T-helper 9 cell (primary cell): ENCODE data around the gene GSTO2.

ENCODE experiments used
- DNase-seq: peaks from one replicate; pipeline ENCODE4 v3.0.0-alpha.2; 2020

The GSTO2 gene

DNA sequence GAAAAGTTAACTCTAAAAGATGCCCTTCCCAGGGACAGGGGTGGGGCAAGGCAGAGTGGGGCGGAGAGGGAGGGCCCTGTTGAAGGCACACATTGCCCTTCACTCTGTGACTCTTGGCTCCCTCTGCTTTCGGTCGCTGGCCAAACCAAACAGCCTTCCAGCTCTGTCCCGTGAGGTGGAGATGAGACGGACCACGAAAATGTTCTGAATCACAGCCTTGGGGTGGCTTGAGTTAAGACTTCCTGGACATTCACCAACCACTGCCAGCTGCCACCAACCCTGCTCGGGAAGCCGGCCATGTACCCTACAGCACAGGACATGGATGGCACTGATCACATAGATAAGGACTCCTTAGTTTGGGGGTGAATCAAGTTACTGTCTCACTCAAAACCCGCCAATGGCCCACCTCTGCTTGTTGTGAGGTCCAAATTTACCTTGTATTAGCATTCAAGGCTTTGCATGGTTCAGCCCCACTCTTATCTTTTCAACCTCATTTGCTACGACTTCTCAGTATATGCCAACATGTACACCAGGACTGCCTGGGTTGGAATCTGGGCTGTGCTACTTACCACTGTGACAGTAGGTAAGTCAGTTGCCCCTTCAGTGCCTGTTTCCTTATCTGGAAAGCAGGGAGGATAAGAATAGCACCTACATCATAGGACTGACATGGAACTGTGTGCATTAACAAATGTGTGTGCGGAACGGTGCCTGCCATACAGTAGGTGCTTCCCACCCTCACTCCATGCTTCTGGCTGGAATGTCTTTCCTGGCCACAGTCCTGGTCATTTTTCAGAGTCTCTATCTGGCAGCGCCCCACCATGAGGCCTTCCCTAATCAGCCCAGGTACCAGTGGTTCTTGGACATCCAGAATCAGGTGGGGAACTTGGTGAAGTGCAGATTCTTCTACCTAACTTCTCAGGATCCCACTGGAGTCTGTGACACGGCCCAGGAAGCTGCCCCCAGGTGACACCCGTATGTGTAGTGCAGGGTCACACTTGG, 41.3 kb downstream of the GSTO2 start:
- DNase-seq = no peak

DNA sequence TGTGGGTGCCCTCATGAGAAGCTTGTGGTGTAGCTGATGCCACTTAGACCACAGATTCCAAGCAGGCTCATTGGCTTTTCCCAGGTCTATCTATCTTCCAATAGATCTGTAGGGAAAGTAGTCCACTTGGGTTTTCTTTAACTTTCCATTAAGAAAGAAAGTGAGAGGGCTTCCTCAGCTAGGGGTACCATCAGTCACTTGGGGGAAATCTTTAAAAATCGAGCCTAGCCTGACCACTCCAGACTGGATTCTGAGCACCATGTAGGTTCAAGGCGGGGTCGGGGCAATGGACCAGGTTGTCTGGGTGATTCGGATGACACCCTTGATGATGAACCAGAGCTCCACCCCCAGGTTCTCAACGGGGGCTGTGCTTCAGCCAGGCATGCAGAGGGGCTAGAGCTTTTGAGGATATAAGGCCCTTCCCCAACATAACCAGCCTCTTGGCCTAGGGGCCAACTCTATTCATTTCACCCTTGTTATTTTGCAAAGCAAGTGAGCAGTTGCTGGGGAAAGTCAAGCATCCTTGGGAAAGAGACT, 42.3 kb downstream of the GSTO2 start:
- no peak for DNase-seq

DNA sequence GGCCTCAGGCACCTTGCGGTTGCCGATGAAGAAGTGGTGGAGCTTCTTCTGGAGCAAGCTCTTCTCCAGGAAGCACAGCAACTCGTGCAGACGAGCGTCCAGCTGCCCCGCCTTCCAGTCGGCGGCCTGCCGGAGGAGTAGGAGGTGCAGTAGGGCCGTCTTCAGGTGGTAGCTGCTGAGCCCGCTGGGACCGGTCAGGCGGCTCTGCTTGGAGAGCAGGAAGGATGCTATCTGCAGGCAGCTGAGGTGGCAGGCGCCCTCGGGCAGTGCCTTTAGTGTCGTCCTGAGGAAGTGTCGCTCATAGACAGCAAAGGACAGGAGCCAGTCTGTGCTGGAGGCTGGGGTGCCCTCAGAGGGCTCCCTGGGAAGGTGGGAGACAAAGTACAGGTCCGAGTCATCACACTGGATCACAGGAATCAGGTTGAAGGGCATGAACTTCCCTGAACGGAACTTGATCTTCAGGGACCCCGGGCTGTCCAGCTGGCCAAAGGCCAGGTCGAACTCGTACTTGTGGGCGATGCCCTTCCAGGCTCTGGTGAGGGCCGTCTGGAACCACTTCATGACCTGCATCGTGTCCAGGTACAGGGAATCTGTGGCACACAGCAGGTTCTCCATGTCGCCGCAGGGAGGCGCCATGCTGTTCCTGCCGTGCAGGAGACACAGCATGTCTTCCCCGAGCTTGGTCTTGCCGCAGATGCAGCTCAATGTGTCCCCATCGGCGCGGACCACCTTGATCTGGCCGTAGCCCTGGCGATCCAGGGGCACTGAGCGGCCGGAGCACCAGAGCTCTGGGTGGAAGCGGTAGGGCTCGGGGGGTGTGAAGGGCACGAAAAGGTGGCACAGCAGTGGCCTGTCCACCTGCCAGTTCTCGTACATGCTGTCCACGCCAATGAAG, 45.9 kb downstream of the GSTO2 start:
- DNase-seq = no peak

DNA sequence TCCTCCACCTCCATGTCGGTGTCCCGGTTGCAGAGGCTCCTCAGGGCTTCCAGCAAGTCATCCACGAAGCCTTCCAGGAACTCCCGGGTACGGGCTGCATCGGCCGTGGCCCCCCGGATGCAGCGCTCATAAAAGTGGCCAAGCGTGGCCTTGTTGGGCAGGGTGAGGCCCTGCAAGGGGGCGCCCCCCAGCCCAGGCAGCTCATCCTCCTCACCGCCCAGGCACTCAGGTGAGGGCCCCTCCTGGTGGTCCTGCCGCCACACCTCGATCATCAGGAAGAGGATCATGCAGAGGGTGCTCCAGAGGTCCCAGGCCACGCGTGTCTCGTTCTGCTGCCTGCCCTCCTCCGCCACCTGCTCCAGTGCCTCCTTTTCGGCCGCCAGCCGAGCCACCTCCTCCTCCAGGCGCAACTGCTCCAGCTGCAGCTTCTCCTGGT, 46.5 kb downstream of the GSTO2 start:
- no peak for DNase-seq

DNA sequence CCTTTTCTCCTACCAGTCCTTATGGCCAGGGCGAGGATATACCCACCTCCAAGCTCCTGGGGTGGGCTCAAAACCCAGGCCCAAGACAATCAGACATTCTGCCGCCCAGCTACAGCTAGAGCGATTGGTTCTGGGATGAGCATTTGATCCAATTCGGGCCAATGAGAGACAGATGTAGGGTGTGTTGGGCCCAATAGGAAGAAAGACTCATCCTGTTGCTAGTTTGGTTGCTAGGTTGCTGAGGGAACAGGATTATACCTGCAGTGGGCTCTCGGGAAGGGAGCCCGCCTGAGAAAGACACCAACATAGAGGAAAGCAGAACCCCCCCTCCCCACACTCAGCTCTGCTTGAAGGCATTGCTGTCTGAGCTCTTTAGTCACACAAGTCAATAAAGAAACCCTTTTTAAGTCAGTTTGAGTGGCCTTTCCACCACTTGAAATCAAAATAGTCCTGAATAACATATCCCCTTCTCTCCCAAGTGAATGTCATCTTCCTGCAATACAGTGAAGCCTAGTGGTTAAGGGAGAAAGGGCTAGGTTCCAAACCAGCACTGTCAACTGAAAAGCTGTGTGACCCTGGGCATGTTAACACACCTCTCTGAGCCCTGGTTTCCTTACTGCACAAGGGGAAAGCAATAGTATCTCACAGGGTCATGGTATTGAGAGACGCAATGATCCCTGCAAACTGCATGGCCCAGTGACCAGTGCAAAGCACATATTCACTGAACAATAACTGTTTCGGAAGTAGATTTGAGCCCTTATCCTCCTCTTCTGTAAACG, 47.5 kb downstream of the GSTO2 start:
- no peak for DNase-seq

DNA sequence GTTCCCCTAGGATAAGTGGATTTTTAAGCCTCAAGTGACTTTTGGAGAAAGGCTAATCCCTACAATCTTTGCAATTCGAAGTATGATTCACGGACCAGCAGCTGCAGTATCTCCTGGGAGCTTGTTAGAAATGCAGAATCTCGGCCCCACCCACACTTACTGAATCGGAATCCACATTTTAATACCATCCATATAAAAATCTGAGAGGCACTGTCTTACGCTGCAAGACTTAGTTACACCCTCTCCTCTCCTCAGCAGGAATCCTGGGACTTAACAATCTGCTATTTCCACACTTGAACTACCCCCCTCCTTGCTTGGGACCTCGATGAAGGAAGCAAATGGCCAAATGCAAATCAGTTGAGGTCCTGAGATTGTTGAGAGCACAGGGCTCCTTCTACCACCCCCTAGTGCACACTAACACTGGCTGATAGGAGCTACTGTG, 48.3 kb downstream of the GSTO2 start:
- no peak for DNase-seq

DNA sequence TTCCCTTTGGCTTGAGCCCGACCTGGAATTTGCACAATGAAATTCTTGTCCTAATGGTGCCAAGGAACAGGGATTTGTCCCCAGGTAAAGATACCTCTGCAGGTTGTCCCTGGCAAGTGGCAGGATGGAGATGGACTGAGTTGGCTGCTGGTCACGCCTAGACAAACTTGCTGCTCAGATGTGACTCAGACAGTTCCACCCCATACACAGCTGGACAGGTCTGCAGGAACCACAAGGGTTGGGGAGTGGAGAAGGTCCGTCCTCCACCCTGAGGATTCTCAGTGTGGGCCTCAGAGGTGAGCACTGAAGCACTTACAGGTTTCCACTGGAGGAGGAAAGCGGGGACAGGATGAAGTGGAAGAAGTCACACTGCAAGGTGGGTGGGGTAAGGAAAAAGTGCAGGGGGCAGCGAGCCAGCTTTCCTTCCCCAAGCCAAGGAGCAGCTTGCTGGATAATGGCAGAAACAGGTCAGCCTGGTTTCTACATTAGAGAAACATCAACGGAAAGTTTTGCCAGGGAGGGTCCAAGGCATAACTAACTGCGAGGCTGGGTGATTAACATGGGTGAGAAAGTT, 48.8 kb downstream of the GSTO2 start:
- DNase-seq = no peak

DNA sequence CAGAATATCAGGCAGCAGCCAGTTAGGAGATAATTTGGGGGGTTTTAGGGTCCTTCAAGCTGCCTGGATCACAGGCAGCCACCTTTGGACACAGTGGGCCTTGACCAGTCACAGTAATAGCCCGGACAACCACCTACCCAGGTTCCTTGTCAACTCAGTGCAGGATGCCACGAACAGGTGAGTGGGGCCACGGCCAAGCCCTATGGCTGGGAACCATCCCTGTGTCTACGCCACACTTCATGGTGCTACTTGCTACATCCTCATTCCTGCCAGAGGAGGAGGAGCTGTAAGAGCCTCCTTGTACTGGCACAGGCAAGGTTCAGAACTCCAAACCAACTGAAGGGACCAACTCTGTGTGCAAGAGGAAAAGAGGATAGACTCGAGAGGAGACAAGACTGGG, 49.3 kb downstream of the GSTO2 start:
- DNase-seq = no peak

DNA sequence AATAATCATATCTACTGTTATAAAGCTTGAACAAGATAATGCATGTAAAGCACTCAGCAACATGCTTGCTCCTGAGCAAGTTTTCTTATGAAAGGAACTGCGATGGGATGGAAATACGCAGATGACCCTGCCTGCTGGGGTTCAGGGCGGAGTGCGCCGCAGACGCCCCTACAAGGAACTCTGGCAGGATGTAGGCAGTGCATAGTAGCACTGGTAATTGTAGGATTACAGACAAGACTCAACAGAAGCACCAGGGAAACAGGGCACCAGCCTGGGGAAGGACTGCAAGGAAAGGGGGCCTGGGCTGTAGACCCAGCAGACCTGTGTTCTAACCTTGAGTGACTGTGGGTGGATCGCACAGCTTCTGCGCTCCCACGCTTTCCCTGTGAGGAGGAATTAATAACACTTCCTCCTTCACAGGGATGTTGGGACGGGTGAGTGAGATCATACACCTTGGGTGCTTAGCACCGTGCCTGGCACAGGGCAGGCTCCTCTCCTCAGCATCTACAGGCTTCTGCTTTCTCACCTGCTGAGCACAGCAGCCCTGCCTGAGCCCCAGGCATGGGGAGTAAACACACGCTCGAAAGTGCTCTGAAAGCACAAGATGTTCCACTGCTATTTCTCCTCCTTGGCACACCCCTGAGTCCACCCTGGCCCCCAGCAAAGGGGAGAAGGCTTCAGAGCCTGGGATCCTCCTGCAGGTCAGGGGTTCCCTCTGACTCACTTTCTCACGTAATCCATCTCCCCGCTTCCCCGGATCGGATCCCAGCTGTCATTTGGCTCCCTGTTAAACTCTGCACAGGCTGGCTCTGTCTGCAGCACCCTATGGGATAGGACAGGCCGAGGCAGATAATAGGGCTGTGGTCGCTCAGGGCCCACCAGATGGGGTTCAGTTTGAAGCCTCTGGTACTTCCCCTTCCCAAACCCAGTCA, 50.1 kb downstream of the GSTO2 start:
- DNase-seq = no peak

DNA sequence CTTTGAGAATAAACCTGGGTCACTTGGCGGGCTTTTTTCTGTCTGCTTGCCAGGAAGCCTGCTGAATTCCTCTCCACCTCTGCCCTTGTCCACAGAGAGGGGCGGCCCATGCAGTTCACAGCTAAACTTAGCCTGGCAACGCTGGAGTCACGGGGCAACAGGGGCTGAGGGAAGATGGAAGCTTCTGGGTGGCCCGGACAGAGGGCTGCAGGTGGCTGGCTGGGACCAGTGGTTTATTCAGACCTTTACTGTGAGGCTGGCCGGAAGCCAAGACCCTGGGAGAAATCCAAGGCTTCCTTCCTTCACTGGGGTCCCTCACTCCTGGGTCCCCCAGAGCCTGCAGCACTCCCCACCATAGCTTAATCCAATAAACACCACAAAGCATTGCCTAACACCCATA, 52.2 kb downstream of the GSTO2 start:
- no peak for DNase-seq

DNA sequence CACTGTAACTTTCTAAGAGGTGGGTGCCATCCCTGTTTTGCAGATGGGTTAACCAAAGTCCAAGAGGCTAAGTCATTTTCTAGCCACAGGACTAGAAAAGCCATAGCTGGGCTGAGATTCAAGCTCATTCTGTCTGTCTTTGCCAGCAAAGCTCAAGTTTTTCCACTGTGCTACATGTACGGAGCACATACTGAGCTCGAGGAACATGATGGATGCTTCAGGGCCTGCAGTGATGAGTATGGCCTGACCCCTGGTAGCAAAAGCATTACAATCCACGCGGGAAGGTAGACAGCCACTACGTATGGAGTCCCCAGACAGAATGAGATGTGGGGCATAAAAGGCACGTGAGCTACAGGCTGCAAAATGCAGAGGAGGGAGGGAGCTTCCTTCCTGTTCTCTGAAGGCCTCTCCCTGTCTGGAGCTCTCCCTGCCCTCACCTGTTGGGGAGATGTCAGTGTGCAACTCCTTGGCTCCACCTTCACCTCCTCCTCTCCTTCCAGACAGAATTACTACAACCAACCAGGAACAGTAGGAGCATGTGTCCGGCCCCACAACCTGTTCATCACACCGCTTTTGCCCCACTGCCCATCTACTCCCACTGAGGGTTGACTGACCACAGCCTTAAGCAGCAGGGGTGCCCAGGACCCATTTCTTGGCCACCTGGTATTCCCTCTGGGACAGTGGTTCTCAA, 52.9 kb downstream of the GSTO2 start:
- DNase-seq = no peak

DNA sequence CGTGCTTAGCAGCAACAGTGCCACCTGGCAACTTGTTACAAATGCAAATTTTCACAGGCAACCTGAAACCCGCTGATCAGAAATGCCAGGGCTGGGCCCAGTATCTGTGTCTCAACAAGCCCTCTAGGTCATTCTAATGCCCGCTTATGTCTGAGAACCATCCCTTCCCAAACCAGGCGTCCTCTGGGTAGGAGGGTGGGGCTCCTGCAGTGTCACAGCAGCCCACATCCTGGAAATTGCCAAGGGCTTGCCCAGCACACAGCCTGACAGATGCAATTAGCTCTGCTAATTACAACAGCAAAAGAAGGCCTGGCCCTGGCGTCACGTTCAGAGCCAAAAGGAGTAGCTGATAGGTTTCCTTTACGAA, 53.4 kb downstream of the GSTO2 start:
- no peak for DNase-seq

DNA sequence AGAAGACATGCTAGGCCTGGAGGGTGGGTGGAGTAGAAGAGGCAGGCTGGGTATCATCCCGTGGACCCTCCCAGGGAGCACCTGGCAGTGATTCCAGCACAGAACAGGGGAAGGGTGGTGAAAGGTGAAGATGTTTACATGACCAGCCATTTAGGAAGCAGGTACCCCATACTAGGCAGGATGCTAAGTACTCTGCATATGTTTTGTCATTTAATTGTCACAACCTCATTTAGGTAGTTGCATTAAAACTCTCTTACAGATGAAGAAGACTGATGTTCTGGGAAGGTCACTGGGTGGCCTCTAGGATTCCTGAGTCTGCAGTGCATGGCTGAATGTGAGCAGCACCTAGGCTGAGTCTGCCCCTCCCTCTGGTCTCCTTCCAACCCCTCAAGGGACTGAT, 54.1 kb downstream of the GSTO2 start:
- DNase-seq = no peak

DNA sequence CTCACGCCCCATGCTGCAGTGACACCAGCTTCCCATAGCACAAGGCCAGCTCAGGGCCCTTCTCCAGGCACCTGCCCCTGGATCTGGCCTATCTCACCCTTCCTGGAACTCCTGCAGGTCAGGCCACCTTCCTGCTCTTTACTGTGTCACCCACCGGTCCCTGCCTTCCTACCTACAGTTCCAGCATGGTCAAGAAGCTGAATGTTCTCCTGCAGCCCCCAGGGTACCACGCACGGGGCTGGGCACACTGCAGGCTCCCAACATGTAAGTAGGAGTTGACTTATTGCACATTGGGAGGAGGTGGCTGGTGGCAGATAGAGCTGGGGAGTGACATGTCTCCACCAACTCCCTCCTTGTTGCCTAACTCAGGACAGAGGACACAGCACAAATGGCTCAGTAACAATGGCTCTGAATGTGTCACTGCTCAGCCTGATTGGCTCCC, 54.8 kb downstream of the GSTO2 start:
- DNase-seq = no peak

DNA sequence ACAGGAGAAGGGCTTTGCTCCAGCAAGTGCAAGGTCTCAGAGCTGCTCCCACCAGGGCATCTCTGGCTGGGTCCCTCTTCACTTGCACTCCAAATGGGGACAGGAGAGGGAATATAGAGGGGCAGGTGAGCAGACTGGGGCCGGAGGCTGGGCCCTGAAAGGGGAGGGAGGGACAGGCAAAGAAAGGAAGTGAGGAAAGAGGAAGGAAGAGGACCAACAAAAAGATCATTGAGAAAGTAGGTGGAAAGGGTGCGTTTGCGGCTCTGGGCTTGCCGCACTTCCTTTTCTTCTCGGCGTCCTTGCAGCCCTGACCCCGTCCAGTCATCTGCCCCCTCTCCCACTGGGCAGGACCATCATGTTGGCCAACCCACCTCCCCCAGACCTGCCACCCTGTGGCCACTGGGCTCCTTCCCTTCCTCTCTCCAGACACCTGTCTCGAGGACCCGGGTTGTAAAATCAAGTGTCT, 55.3 kb downstream of the GSTO2 start:
- no peak for DNase-seq

DNA sequence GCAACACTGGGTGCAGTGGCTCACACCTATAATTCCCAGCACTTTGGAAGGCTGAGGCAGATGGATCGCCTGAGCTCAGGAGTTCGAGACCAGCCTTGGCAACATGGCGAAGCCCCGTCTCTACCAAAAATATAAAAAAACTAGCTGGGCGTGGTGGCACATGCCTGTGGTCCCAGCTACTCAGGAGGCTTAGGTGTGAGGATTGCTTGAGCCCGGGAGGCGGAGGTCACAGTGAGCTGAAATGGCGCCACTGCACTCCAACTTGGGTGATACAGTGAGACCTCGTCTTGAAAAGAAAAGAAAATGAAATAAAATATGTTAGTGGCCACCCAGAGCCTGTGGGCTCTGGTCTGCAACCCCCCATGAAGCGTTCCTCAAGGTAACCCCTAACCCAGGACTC, 55.9 kb downstream of the GSTO2 start:
- DNase-seq = no peak

DNA sequence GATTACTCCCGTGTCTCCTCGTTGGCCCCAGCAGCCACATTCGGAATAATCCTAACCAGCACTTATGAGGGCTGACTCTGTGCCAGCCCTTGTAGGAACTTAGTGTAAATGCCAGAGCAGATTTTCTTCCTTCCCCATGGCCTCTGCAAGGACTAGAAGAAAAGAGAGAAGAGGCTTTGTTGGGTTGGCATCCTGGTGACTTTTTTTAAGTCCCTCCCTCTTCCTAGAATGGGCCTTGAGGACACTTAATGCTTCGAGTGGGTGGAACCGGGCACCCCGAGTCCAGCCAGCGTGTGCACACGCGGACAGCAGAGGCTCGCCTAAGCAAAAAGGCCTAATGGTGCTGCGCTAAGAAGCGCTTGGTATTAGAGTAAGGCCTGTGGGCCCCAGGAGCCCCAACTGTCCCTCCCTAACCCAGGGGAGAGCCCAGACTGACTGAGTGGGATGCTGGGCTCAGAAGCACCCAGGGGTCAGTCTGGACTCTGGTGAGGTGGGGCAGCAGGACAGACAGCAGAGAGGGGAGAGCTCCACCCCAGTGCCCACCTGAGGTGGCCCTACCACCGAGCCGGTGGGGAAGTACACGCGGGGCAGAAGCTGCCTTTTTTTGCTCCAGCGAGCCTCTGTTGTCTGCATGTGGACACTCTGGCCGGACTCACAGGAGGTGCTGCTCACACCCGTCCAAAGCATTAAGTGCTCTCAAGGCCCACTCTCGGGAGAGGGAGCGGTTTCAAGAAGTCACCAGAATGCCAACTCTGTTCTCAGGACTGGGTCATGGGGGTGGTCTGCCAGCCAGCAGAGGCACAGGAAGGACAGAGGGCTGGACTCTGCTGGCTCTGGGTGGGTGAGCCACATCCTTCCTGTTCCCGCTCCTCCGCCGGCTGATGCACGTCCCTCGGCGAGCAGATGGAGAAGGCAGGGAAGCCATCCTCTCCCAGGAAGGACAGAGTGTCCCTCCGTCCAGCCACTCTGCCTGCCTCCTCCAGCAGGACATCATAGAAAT, 56.8 kb downstream of the GSTO2 start:
- no peak for DNase-seq

DNA sequence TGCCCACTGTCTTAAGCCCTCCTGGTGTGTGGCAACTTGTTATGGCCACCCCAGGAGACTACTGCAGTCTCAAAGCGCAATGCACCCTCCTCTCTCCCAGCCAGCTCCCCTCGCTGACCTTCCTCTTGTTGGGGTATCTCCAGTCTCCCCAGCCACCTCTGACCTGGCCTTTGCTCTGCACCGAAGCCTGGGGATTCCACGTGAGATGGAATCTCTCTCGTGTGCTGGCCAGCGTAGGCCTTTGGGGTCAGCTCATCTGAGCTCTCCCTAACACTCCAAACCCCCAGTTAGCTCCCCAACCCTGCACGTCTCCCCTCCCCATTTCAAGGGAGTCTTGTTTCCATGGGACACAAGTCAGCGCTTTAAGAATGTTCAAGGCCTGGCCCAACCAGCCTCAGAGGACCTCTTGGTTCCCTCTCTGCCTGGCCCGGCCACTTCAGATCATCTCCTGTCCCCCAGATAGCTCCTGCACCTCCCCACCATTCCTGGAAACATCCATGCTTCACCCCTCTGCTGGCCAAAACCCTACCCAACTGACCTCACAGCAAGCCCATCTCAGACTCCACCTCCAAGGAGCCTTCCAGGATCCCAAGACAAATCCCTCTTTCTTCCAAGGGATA, 58.1 kb downstream of the GSTO2 start:
- no peak for DNase-seq
